PC-9 (cell line): ENCODE results near the gene DFFB. TPM values are rescaled to one million over a fixed set of nuclear protein-coding genes. Genes with fewer than 3 reads are reported as not detected.

ENCODE experiments used
- BruUV-seq: library from RNA; stranded (reverse); fragments of 400-500 nt; replicated peaks from 2 replicates; lab custom pipeline; 2021; lab: Mats Ljungman, UMichigan
- CTCF ChIA-PET: fragments of 300-600 bp; sonication (Branson Sonifier 250); formaldehyde crosslinking; loops from one replicate; lab custom pipeline; 2022; ENCODE audit warnings: antibody characterized with exemption; lab: Charles Lee
- POLR2A ChIA-PET: fragments of 300-600 bp; sonication (Branson Sonifier 250); formaldehyde crosslinking; loops from one replicate; lab custom pipeline; 2022; ENCODE audit warnings: antibody characterized with exemption; ENCODE audit not compliant: unreplicated experiment; lab: Charles Lee
- DNase-seq, 2 experiments: peaks; one replicate each; pipeline versions ENCODE4 v3.0.0 to v3.0.0-alpha.2; 2015 to 2022; ENCODE audit warnings: mixed read lengths in 1 of 2
- H2AFZ ChIP-seq: fragments of 200-600 bp; sonication (generic); 2 replicates; pipeline ENCODE4 v1.8.1; 2017; ENCODE audit warnings: antibody characterized with exemption
- H3F3A ChIP-seq: fragments of 200-600 bp; sonication (generic); 2 replicates; pipeline ENCODE4 v1.8.1; 2017; ENCODE audit warnings: antibody characterized with exemption, mild to moderate bottlenecking, low read depth; ENCODE audit not compliant: insufficient read depth
- H3K27ac ChIP-seq: fragments of 200-600 bp; sonication (generic); 2 replicates; pipeline ENCODE4 v1.6.1; 2016; ENCODE audit warnings: mixed run types
- H3K27me3 ChIP-seq: fragments of 200-600 bp; sonication (generic); 2 replicates; pipeline ENCODE4 v1.6.1; 2016; ENCODE audit warnings: low read depth, mixed run types; ENCODE audit not compliant: insufficient read depth
- H3K36me3 ChIP-seq: fragments of 200-600 bp; sonication (generic); 2 replicates; pipeline ENCODE4 v1.6.1; 2016; ENCODE audit warnings: low read depth, mixed run types
- H3K4me1 ChIP-seq: fragments of 200-600 bp; sonication (generic); replicated peaks from 2 replicates; pipeline ENCODE4 v1.6.1; 2016; ENCODE audit warnings: mixed run types; ENCODE audit not compliant: insufficient read depth
- H3K4me2 ChIP-seq: fragments of 200-600 bp; sonication (generic); 2 replicates; pipeline ENCODE4 v1.6.1; 2017; ENCODE audit warnings: mixed run types
- H3K4me3 ChIP-seq: fragments of 200-600 bp; sonication (generic); 2 replicates; pipeline ENCODE4 v1.6.1; 2016; ENCODE audit warnings: mixed run types
- H3K79me2 ChIP-seq: fragments of 200-600 bp; sonication (generic); 2 replicates; pipeline ENCODE4 v1.6.1; 2017; ENCODE audit warnings: low read depth, mixed run types
- H3K9me2 ChIP-seq: fragments of 200-600 bp; sonication (generic); 2 replicates; pipeline ENCODE4 v1.8.1; 2017; ENCODE audit warnings: mild to moderate bottlenecking; ENCODE audit not compliant: insufficient read depth
- H3K9me3 ChIP-seq: fragments of 200-600 bp; sonication (generic); 2 replicates; pipeline ENCODE4 v1.8.1; 2016; ENCODE audit warnings: low read depth; ENCODE audit not compliant: insufficient read depth
- H4K20me1 ChIP-seq: fragments of 200-600 bp; sonication (generic); 2 replicates; pipeline ENCODE4 v1.8.1; 2017; ENCODE audit not compliant: insufficient read depth
- CTCF ChIP-seq: fragments of 200-600 bp; sonication (generic); conservative IDR thresholded peaks from 2 replicates; pipeline ENCODE4 v1.6.1; 2017; ENCODE audit warnings: mixed run types, antibody characterized with exemption, mild to moderate bottlenecking, moderate library complexity
- EZH2 ChIP-seq: fragments of 200-600 bp; sonication (generic); IDR thresholded peaks from 2 replicates; pipeline ENCODE4 v1.8.0; 2017; ENCODE audit warnings: antibody characterized with exemption, low read depth
- intact Hi-C: fragments of 100-400 bp; cut with micrococcal nuclease; formaldehyde crosslinking; loops from one replicate; pipeline ENCODE4 v1.10.0; 2022; ENCODE audit not compliant: unreplicated experiment
- total RNA-seq: library from RNA; stranded (reverse); gene quantifications from 2 replicates; pipeline ENCODE4 v1.2.3, GENCODE V29; 2021

DFFB gene
- total RNA-seq, 1 experiment from 2014 or later, result 4.7 TPM

GRCh38 chr1:3922201-3922725 is 65.0 kb downstream of the DFFB start:
- 0 out of 2 replicates have a peak overlapping the region, but pooled peaks have one; percentile 22 for H3K4me3 ChIP-seq
- DNase-seq, result peak; percentile 41 to 70
- H3K27me3 ChIP-seq, result peaks cover 68% of the 10 kb centered on the region
- no peak overlapping the region for H3K27ac ChIP-seq
- intact Hi-C loops, result no loop called here
- BruUV-seq, result no TSS peak
- no peak for TF ChIP-seq CTCF
- no peak for TF ChIP-seq EZH2
- no peaks in the 10 kb centered on the region for H3K9me2 ChIP-seq
- H4K20me1 ChIP-seq, result no peaks in the 10 kb centered on the region
- no peaks in the 10 kb centered on the region for H3F3A ChIP-seq
- H3K79me2 ChIP-seq, result no peaks in the 10 kb centered on the region
- H2AFZ ChIP-seq, result no peak overlapping the region
- ChIA-PET CTCF (no interaction called here), POLR2A (interaction anchor here (0.6 kb wide), 1 partner anchor 23 kb away, joined by 5 read pairs; no protein-coding TSS in a partner anchor)
- no peaks in the 10 kb centered on the region for H3K36me3 ChIP-seq
- peak overlapping the region; percentile 50 for H3K4me2 ChIP-seq
- H3K4me1 ChIP-seq, result no peaks in the 10 kb centered on the region
- no peaks in the 10 kb centered on the region for H3K9me3 ChIP-seq

GRCh38 chr1:3922851-3923250 is 65.6 kb downstream of the DFFB start:
- intact Hi-C loops, result no loop called here
- no TSS peak for BruUV-seq
- Histone ChIP-seq H3K27ac (no peak overlapping the region), H3K36me3 (no peaks in the 10 kb centered on the region), H4K20me1 (no peaks in the 10 kb centered on the region), H3K4me2 (no peak overlapping the region), H3K4me1 (no peaks in the 10 kb centered on the region), H3K4me3 (no peak overlapping the region), H3K79me2 (no peaks in the 10 kb centered on the region), H3K9me2 (no peaks in the 10 kb centered on the region), H3K27me3 (peaks cover 68% of the 10 kb centered on the region), H2AFZ (no peak overlapping the region), H3K9me3 (no peaks in the 10 kb centered on the region), H3F3A (no peaks in the 10 kb centered on the region)
- CTCF ChIA-PET, result no interaction called here
- no peak for DNase-seq
- POLR2A ChIA-PET, result interaction anchor here (0.6 kb wide), 1 partner anchor 23 kb away, joined by 5 read pairs; no protein-coding TSS in a partner anchor
- no peak for TF ChIP-seq EZH2
- TF ChIP-seq CTCF, result no peak

- BruUV-seq, result no TSS peak
- no peaks in the 10 kb centered on the region for H3K36me3 ChIP-seq
- CTCF ChIA-PET, result no interaction called here
- no peak overlapping the region for H2AFZ ChIP-seq
- no peak overlapping the region for H3K4me3 ChIP-seq
- H3F3A ChIP-seq, result peaks cover 6% of the 10 kb centered on the region; the same call in 1 of the 2 replicates
- H3K4me1 ChIP-seq, result no peaks in the 10 kb centered on the region
- no peak for DNase-seq
- no peaks in the 10 kb centered on the region for H3K9me2 ChIP-seq
- POLR2A ChIA-PET, result no interaction called here
- H3K27me3 ChIP-seq, result peaks cover 68% of the 10 kb centered on the region
- intact Hi-C loops, result no loop called here
- H3K79me2 ChIP-seq, result no peaks in the 10 kb centered on the region
- no peaks in the 10 kb centered on the region for H4K20me1 ChIP-seq
- no peak overlapping the region for H3K4me2 ChIP-seq
- no peaks in the 10 kb centered on the region for H3K9me3 ChIP-seq
- no peak for TF ChIP-seq EZH2
- no peak for TF ChIP-seq CTCF
- no peak overlapping the region for H3K27ac ChIP-seq
Measured at GRCh38 chr1:3923378-3924185, 66.3 kb downstream of the DFFB start.
